ENCODE measurements around the gene FAM227B. TPM values are rescaled to one million over a fixed set of nuclear protein-coding genes. Genes with fewer than 3 reads are reported as not detected.
"Not testable (repeated sequence)": the region's sequence is repeated elsewhere in the genome, so short reads cannot be mapped to it uniquely, and the experiment has no call there.

FAM227B gene
- polyA plus RNA-seq, 1 experiment, result 5.0 TPM

- ChIA-PET POLR2A (no interaction called here), CTCF (interaction anchor here (0.6 to 0.8 kb wide), 2 partner anchors 10 to 442 kb away, joined by 3 read pairs; no protein-coding TSS in a partner anchor)
- no peak for DNase-seq (ENCODE audit: low read depth)
- Histone ChIP-seq H3K27me3 (ENCODE audit: control insufficient read depth, insufficient read depth, low read length) (no peaks in the 10 kb centered on the region), H3K36me3 (ENCODE audit: control insufficient read depth, insufficient read depth, low read length) (peaks cover 2% of the 10 kb centered on the region; the same call in 1 of the 2 replicates), H3K4me3 (ENCODE audit: low read depth, low read length) (no peak overlapping the region)
- TF ChIP-seq CTCF (IDR thresholded peaks at IDR 0.05; ENCODE audit: insufficient read depth, low read depth, low read length), result no peak
Measured at GRCh38 chr15:49605588-49605987, 15.0 kb downstream of the FAM227B start.

- CTCF ChIA-PET, result interaction anchor here (0.8 kb wide), 1 partner anchor 14 kb away, joined by 3 read pairs; no protein-coding TSS in a partner anchor
- DNase-seq (ENCODE audit: low read depth), result no peak
Measured at GRCh38 chr15:49604625-49605409, 15.8 kb downstream of the FAM227B start.

GRCh38 chr15:49592829-49593316, 27.7 kb downstream of the FAM227B start:
- H3K36me3 ChIP-seq (ENCODE audit: control insufficient read depth, insufficient read depth, low read length); POLR2A ChIA-PET; CTCF ChIA-PET; DNase-seq (ENCODE audit: low read depth); H3K27me3 ChIP-seq (ENCODE audit: control insufficient read depth, insufficient read depth, low read length); H3K4me3 ChIP-seq (ENCODE audit: low read depth, low read length): not testable (repeated sequence)

More at GRCh38 chr15:49604625-49605409, 15.8 kb downstream of the FAM227B start:
- Histone ChIP-seq H3K36me3 (ENCODE audit: control insufficient read depth, insufficient read depth, low read length) (peaks cover 2% of the 10 kb centered on the region; the same call in 1 of the 2 replicates), H3K4me3 (ENCODE audit: low read depth, low read length) (no peak overlapping the region), H3K27me3 (ENCODE audit: control insufficient read depth, insufficient read depth, low read length) (no peaks in the 10 kb centered on the region)
- no peak for TF ChIP-seq CTCF (IDR thresholded peaks at IDR 0.05; ENCODE audit: insufficient read depth, low read depth, low read length)
- POLR2A ChIA-PET, result no interaction called here

- ChIA-PET CTCF (interaction anchor here (1.3 kb wide), 1 partner anchor 9 kb away, joined by 3 read pairs; no protein-coding TSS in a partner anchor), POLR2A (interaction anchor here (0.6 kb wide), 1 partner anchor 596 kb away, joined by 5 read pairs; no protein-coding TSS in a partner anchor)
- Histone ChIP-seq H3K4me3 (ENCODE audit: low read depth, low read length) (no peak overlapping the region), H3K27me3 (ENCODE audit: control insufficient read depth, insufficient read depth, low read length) (no peaks in the 10 kb centered on the region), H3K36me3 (ENCODE audit: control insufficient read depth, insufficient read depth, low read length) (no peaks in the 10 kb centered on the region)
- no peak for TF ChIP-seq CTCF (IDR thresholded peaks at IDR 0.05; ENCODE audit: insufficient read depth, low read depth, low read length)
- DNase-seq (ENCODE audit: low read depth), result no peak
Measured at GRCh38 chr15:49589030-49589429, 31.6 kb downstream of the FAM227B start.

GRCh38 chr15:49573421-49573820, 47.2 kb downstream of the FAM227B start:
- POLR2A ChIA-PET, result no interaction called here
- no peak for DNase-seq (ENCODE audit: low read depth)

More at GRCh38 chr15:49573421-49573820, 47.2 kb downstream of the FAM227B start:
- Histone ChIP-seq H3K4me3 (ENCODE audit: low read depth, low read length) (no peak overlapping the region), H3K36me3 (ENCODE audit: control insufficient read depth, insufficient read depth, low read length) (no peaks in the 10 kb centered on the region), H3K27me3 (ENCODE audit: control insufficient read depth, insufficient read depth, low read length) (no peaks in the 10 kb centered on the region)
- TF ChIP-seq CTCF (IDR thresholded peaks at IDR 0.05; ENCODE audit: insufficient read depth, low read depth, low read length), result no peak
- CTCF ChIA-PET, result no interaction called here

Data from BJ (cell line).